Mesendoderm (in vitro differentiated cells): ENCODE measurements around the gene SBNO2.

Experiments used
- DNase-seq: peaks from one replicate; pipeline ENCODE4 v3.0.0; 2013
- H2AK5ac ChIP-seq: 2 replicates; pipeline ENCODE4 v1.6.1; 2013; ENCODE audit warnings: low read length, inconsistent platforms
- H2BK120ac ChIP-seq: 2 replicates; pipeline ENCODE4 v1.6.1; 2013; ENCODE audit warnings: low read depth, mild to moderate bottlenecking, low read length, moderate library complexity, mixed read lengths
- H2BK15ac ChIP-seq: replicated peaks from 2 replicates; pipeline ENCODE4 v1.6.1; 2013; ENCODE audit warnings: low read depth, mild to moderate bottlenecking, moderate library complexity
- H2BK5ac ChIP-seq: 2 replicates; pipeline ENCODE4 v1.6.1; 2013; ENCODE audit warnings: low read length, inconsistent platforms
- H3K18ac ChIP-seq: 2 replicates; pipeline ENCODE4 v1.6.1; 2013; ENCODE audit warnings: mild to moderate bottlenecking, low read length, mixed read lengths
- H3K23ac ChIP-seq: one replicate; pipeline ENCODE4 v1.6.1; 2013; ENCODE audit warnings: low read length
- H3K27ac ChIP-seq: 2 replicates; pipeline ENCODE4 v1.5.1; 2013; ENCODE audit warnings: low read depth, mild to moderate bottlenecking, inconsistent platforms, low read length, moderate library complexity
- H3K27me3 ChIP-seq: 2 replicates; pipeline ENCODE4 v1.6.1; 2013; ENCODE audit warnings: low read length, control low read depth, mild to moderate bottlenecking, inconsistent platforms; ENCODE audit not compliant: insufficient read depth, poor library complexity
- H3K36me3 ChIP-seq: 2 replicates; pipeline ENCODE4 v1.6.1; 2013; ENCODE audit warnings: low read length, inconsistent platforms; ENCODE audit not compliant: control insufficient read depth, insufficient read depth
- H3K4ac ChIP-seq: one replicate; pipeline ENCODE4 v1.6.1; 2013; ENCODE audit warnings: low read depth, mild to moderate bottlenecking, low read length, moderate library complexity
- H3K4me1 ChIP-seq: 2 replicates; pipeline ENCODE4 v1.6.1; 2013; ENCODE audit warnings: low read depth, low read length, inconsistent platforms; ENCODE audit not compliant: control insufficient read depth
- H3K4me2 ChIP-seq: 2 replicates; pipeline ENCODE4 v1.6.1; 2013; ENCODE audit warnings: low read length
- H3K4me3 ChIP-seq: 2 replicates; pipeline ENCODE4 v1.5.1; 2013; ENCODE audit warnings: mild to moderate bottlenecking, low read length
- H3K56ac ChIP-seq: one replicate; pipeline ENCODE4 v1.6.1; 2013; ENCODE audit warnings: low read length
- H3K79me1 ChIP-seq: 2 replicates; pipeline ENCODE4 v1.6.1; 2013; ENCODE audit warnings: low read length, inconsistent platforms
- H3K79me2 ChIP-seq: 2 replicates; pipeline ENCODE4 v1.6.1; 2013; ENCODE audit warnings: mild to moderate bottlenecking, low read length; ENCODE audit not compliant: control insufficient read depth, insufficient read depth
- H3K9ac ChIP-seq: 2 replicates; pipeline ENCODE4 v1.6.1; 2013; ENCODE audit warnings: low read length, inconsistent platforms
- H4K5ac ChIP-seq: one replicate; pipeline ENCODE4 v1.6.1; 2013; ENCODE audit warnings: low read length
- H4K8ac ChIP-seq: one replicate; pipeline ENCODE4 v1.6.1; 2013; ENCODE audit warnings: low read depth, mild to moderate bottlenecking, control low read depth, low read length, moderate library complexity
- WGBS: extraction: QIAGEN DNeasy Blood & Tissue Kit; methylation state at CpG from one replicate; pipeline ENCODE4 v1.1.7; 2013; ENCODE audit warnings: low lambda C conversion rate, missing lambda C conversion rate; ENCODE audit not compliant: insufficient coverage; ENCODE audit errors: extremely low coverage; 5-methylcytosine and 5-hydroxymethylcytosine counted together

Gene SBNO2

DNA sequence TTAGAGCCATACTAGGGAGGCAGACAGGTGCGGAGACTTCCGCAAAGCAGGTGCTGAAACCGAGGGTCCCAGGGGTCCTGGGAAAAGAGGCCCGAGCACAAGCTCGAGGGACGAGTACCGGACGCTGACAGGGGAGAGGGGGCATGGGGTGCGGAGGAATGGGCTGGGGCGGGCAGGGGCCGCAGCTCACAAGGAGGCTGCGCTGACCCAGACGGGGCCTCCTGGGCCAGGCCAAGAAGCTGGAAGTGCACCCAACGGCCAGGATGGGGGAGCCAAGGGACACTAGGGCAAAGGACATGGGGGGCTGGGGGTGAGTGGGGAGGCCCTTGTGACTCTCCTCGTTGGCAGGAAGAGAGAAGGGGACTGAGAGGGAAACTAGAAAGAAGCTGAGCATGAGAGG is 80.7 kb downstream of the SBNO2 start:
- H4K5ac ChIP-seq = no peak overlapping the region
- H3K4me2 ChIP-seq = no peak overlapping the region
- H3K27ac ChIP-seq = no peak overlapping the region
- H3K56ac ChIP-seq = no peak overlapping the region
- no peak overlapping the region for H2BK15ac ChIP-seq
- H3K36me3 ChIP-seq = no peaks in the 10 kb centered on the region
- no peak for DNase-seq
- H2BK5ac ChIP-seq = no peak overlapping the region
- no CpG with 5 or more reads among the region's 15 CpGs for whole genome bisulfite sequencing
- H3K27me3 ChIP-seq = no peaks in the 10 kb centered on the region
- H2BK120ac ChIP-seq = no peak overlapping the region
- no peak overlapping the region for H3K23ac ChIP-seq
- H3K79me1 ChIP-seq = peaks cover 7% of the 10 kb centered on the region
- no peak overlapping the region for H3K4me3 ChIP-seq
- H3K79me2 ChIP-seq = peaks cover 20% of the 10 kb centered on the region
- H3K4me1 ChIP-seq = no peaks in the 10 kb centered on the region
- H3K4ac ChIP-seq = no peak overlapping the region
- H4K8ac ChIP-seq = no peak overlapping the region
- no peak overlapping the region for H3K9ac ChIP-seq
- H3K18ac ChIP-seq = no peak overlapping the region
- no peak overlapping the region for H2AK5ac ChIP-seq

GRCh38 chr19:1091544-1092175 is 82.4 kb downstream of the SBNO2 start:
- Histone ChIP-seq H3K4me2 (no peak overlapping the region), H3K4ac (no peak overlapping the region), H2BK15ac (no peak overlapping the region), H3K4me1 (no peaks in the 10 kb centered on the region), H3K4me3 (no peak overlapping the region), H4K8ac (no peak overlapping the region), H3K18ac (no peak overlapping the region), H3K23ac (no peak overlapping the region), H3K27ac (no peak overlapping the region), H2BK120ac (no peak overlapping the region), H3K27me3 (no peaks in the 10 kb centered on the region), H2BK5ac (no peak overlapping the region), H3K36me3 (peaks cover 1% of the 10 kb centered on the region), H3K79me1 (peaks cover 7% of the 10 kb centered on the region), H3K9ac (no peak overlapping the region), H2AK5ac (no peak overlapping the region), H3K79me2 (peaks cover 20% of the 10 kb centered on the region), H3K56ac (no peak overlapping the region), H4K5ac (no peak overlapping the region)
- WGBS = no CpG with 5 or more reads among the region's 27 CpGs
- no peak for DNase-seq

- Histone ChIP-seq H3K4me1 (no peaks in the 10 kb centered on the region), H3K4ac (no peak overlapping the region), H3K27me3 (no peaks in the 10 kb centered on the region), H2BK120ac (no peak overlapping the region), H4K8ac (no peak overlapping the region), H3K27ac (no peak overlapping the region), H2BK5ac (no peak overlapping the region), H3K23ac (no peak overlapping the region), H3K4me2 (no peak overlapping the region), H3K79me1 (peaks cover 7% of the 10 kb centered on the region), H2BK15ac (no peak overlapping the region), H2AK5ac (no peak overlapping the region), H3K79me2 (peaks cover 20% of the 10 kb centered on the region), H3K9ac (no peak overlapping the region), H3K4me3 (no peak overlapping the region), H3K36me3 (peaks cover 3% of the 10 kb centered on the region), H4K5ac (no peak overlapping the region), H3K18ac (no peak overlapping the region), H3K56ac (no peak overlapping the region)
- DNase-seq = no peak
- WGBS = no CpG with 5 or more reads among the region's 38 CpGs
Measured at GRCh38 chr19:1090731-1091543, 83.1 kb downstream of the SBNO2 start.

DNA sequence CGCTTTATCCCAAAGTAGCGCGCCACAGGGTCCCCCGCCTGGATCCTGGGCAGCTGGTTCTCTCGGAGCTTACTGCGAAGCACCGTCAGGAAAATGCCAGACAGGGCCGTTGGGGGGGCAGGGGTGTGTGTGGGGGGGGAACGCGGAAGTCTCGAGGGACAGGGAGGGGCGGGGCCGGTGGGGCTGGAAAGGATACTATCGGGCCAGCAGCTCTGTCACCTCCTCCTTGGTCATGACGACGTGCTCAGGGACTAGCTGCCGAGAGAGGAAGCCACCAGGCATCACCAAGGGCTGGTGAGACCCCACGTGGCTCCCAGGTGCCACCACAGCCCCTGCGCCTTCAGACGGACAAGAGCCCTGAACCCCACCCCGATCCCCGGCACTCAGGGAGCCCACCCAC is 84.2 kb downstream of the SBNO2 start:
- Histone ChIP-seq H4K8ac (no peak overlapping the region), H3K36me3 (peaks cover 3% of the 10 kb centered on the region), H3K27ac (no peak overlapping the region), H3K4me1 (no peaks in the 10 kb centered on the region), H3K9ac (no peak overlapping the region), H2BK5ac (no peak overlapping the region), H3K4me2 (no peak overlapping the region), H3K27me3 (no peaks in the 10 kb centered on the region), H3K23ac (no peak overlapping the region), H2BK120ac (no peak overlapping the region), H3K18ac (no peak overlapping the region), H3K79me1 (peaks cover 7% of the 10 kb centered on the region), H2AK5ac (no peak overlapping the region), H3K4me3 (no peak overlapping the region), H4K5ac (no peak overlapping the region), H3K79me2 (peaks cover 18% of the 10 kb centered on the region), H3K56ac (no peak overlapping the region), H2BK15ac (no peak overlapping the region), H3K4ac (no peak overlapping the region)
- WGBS = no CpG with 5 or more reads among the region's 22 CpGs
- no peak for DNase-seq

DNA sequence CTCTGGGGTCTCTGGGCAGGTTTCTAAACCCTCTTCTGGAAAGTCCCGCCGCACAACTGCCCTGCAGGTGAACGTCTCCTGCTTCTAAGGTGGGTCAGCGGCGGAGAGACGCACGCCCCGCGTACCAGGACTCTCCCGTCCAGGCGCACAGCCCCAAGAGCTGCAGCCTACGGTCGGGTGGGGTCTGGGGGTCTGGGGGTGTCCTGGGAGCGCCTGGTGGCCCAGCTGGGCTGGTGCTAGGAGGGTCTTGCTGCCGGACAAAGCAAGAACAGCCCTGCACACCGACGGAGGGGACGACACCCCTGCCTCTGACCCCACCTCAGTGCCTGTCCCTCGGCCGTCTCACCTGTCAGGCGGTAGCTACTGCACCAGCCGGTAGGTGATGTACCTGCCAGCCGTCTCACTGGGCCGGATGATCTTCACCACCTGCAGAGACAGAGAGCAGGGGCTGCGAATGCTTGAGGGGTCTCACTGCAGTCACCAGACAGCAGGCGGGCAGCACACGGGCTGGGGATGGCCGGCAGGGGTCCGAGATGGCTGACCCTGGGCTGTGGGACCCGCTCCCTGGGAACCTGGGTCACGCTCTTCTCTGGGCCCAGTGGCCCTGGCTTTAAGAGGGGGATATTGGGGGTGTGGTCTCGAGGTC is 84.8 kb downstream of the SBNO2 start:
- Histone ChIP-seq H2AK5ac (no peak overlapping the region), H3K9ac (no peak overlapping the region), H3K4me3 (no peak overlapping the region), H2BK15ac (no peak overlapping the region), H4K5ac (no peak overlapping the region), H3K27ac (no peak overlapping the region), H3K79me1 (peaks cover 5% of the 10 kb centered on the region), H2BK5ac (no peak overlapping the region), H3K36me3 (peaks cover 3% of the 10 kb centered on the region), H3K56ac (no peak overlapping the region), H3K23ac (no peak overlapping the region), H2BK120ac (no peak overlapping the region), H3K4me2 (no peak overlapping the region), H3K18ac (no peak overlapping the region), H3K79me2 (peaks cover 12% of the 10 kb centered on the region), H3K4me1 (no peaks in the 10 kb centered on the region), H3K27me3 (no peaks in the 10 kb centered on the region), H3K4ac (no peak overlapping the region), H4K8ac (no peak overlapping the region)
- no CpG with 5 or more reads among the region's 32 CpGs for WGBS
- DNase-seq = no peak
